RPMI7951 (cell line): ENCODE measurements around the gene SENP1. TPM values are rescaled to one million over a fixed set of nuclear protein-coding genes. Genes with fewer than 3 reads are reported as not detected.
A peak's percentile ranks its signal among the peaks of the same experiment; 100 is the strongest.

Source experiments
- DNase-seq: peaks from one replicate; pipeline ENCODE4 v3.0.0-alpha.2; 2012; ENCODE audit warnings: low read depth
- total RNA-seq: library from RNA; depleted of rRNA; stranded (reverse); fragments of >200 nt; shearing (Covaris generic); gene quantifications from 2 replicates; pipeline ENCODE4 v1.2.3, GENCODE V29; 2014

The SENP1 gene
- total RNA-seq, 1 experiment from 2014 or later: 19.7 TPM

DNA sequence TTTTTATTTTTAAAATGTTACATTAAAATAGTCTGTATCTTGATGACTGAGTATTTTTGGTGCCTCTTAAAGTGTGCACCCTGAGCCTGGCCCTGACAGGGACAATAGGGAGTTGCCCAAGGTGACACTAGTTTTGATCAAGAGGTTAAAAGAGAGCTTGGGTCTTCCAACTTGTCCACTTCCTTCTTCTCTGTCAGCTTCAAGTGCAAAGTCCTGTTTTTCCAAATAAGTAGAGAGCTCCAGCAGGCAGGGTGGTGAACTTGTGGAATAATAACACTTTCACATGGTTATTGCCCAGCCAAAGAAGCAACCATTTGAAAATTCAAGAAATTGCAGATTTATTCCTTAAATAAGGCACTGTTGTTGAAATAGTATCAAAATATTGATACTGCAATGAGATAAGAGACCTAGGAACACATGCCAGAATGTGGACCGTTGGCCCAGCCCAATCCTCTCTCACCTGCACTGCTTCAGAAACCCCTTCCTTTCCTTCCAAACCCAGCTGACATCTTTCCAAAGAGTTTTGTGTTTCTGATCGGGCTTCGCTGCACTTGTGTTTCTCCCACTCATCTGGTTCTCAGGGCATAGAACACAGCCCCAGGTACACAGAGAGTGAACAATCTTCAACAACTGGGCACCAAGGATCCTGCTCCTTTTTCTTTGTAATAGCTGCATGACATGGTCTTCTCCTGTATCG, 87.8 kb downstream of the SENP1 start:
- no peak for DNase-seq

DNA sequence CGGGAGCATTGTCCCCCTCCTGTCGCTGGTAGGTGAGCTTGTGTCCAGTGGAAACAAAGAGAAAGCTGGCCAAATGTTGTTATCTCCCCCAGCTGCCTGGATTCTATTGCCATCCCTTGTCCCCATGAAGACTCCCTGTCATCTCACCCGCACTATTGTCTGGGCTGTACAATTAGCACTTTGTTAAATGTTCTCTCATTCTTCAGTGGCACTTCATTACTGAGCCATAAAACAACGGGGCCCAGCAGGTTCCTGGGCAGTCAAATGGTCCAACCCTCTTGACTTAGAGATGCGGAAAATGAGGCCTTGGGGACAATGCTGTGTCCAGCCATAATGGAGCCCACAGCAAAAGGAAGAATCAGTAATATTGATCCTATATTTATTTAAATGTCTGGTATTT, 88.4 kb downstream of the SENP1 start:
- no peak for DNase-seq

DNA sequence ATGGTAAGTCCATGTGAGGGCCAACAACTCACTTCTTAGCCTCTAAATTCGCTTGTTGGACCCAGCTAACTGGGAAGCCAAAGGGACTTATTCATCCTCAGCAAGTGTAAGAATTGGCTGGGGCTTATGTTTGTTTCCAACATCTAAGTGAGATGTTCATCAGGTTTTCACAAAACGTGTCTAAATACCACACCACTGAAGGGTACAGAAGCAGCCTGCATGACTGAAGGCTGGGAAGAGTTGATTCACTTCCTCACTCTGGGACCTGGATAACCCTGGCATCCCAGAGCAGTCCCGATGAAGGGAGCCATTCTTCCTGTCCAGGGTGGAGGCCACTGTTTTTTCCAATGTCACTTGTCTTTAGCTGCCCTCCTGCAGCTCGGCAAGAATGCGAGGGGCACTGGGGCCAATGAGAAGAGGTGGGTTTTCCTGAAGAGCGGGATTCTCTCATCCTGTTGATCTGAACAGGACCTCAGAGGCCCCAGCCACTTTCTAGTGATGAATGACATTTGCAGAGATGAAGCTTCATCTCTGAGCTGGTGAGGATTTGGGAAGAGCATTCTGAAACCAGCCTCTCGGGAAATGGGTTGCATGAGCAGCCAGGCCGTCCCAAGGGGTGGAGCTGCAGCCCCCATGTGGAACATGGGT, 89.4 kb downstream of the SENP1 start:
- peak; percentile 9 for DNase-seq

DNA sequence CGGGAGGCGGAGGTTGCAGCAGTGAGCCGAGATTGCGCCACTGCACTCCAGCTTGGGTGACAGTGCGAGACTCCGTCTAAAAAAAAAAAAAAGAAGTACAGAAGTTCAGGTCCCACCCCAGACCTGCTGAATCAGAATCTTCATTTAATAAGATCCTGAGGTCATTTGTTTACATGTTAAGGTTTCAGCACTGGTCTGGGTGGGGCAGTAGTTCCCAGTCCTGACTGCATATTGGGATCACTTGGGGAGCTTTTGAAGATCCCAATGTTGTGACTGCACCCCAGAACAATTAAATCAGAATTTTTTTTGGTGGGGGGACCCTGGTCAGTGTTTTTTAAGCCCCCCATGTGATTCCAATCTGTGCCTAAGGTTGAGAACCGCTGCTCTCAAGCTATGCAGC, 89.9 kb downstream of the SENP1 start:
- no peak for DNase-seq

DNA sequence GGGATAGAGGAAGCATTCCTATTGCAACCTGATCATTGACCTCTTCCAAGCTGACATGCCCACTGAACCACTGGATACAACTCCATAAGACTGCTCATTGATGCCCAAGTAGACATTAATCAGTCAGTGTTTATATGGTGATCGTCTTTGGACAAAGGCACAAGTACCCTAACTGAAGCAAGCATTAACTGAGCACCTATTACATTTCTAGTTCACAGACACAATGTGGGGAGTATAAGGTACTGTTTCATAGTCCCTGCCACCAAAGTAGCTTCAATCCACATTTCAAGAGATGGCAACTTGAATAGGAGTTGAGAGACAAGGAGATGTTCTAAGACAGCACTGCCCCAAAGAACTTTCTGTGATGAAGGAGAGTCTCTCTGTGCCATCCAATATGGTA, 90.8 kb downstream of the SENP1 start:
- DNase-seq: no peak

DNA sequence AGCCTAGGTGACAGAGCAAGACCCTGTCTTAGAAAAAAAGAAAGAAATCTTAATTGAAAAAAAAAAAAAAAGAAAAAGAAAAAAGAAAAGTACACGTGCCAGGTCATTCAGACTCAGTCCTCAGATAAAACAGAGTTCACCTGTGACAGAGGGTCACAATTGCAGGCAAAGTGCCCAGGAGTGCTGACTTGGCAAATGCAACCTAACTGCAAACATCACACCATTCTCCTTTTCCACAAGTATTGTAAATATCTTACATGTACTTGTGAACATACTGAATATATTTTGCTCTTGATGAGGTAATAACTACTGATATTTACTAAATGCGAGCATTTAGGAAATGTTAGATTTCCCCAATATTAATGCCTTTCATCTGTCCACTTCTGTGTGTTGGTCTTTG, 92.6 kb downstream of the SENP1 start:
- no peak for DNase-seq

DNA sequence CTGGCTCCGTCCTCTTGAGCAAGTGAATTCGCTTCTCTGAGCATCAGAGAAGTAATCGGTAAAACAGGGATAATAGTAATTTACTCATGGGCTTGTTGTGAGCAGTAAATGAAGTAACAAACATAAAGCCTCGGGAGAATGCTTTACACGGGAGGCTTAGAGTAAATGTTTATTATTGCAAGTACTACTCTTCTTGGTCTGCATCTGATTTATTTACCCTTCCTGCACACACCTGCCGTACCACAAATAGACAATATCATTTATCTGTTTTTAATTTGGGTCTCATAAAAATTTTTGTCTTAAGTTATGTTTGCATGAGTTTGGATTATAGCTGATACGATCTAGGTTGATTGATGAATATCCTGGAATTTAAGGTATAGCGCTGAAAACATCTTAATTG, 93.8 kb downstream of the SENP1 start:
- no peak for DNase-seq

DNA sequence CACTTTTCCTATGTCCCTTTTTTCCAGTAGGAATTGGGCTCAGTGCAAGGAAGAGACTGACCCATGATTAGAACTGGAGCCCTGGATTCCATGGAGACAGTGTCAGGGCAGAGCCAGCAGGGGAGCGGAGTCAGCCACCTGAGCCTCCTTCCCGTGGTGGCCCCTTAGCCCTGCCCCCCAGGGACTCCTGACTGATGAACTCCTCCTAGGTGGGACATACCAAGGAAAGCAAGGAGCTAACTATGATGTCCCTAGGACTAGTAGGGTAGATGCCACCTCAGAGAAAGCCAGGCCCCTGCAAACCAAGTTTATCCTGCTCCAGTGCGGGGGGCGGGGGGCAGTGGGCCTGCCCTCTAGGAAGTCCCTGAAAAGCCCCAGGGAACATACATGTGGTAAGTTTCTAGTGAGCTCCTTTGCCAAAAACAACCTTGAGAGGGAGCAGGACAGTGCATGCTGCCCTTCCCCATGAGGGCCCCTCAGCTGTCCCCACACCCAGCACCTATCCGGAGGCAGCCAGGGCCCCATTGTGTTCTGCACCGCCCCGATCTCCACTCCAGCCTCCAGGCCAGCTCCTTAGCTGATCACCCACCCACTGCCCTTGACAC, 95.4 kb downstream of the SENP1 start:
- DNase-seq: no peak

DNA sequence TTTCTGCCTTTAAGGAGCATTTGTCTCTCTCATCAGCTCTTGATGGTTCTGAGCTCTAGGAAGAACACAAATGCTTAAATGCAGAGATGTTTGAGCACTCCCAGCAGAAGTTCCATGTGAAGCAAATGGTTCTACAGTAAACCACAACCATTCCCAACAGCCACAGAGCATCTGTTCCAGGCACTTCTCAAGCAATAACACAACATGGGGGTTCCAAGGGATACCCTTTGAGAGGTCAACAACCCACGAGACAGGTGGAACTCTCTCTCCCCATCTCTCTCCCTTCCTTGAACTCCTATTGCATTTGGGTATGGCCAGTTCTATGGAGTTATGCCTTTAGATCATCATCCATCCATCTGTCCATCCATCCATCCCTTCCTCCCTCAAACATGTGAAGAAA, 96.4 kb downstream of the SENP1 start:
- DNase-seq: no peak

DNA sequence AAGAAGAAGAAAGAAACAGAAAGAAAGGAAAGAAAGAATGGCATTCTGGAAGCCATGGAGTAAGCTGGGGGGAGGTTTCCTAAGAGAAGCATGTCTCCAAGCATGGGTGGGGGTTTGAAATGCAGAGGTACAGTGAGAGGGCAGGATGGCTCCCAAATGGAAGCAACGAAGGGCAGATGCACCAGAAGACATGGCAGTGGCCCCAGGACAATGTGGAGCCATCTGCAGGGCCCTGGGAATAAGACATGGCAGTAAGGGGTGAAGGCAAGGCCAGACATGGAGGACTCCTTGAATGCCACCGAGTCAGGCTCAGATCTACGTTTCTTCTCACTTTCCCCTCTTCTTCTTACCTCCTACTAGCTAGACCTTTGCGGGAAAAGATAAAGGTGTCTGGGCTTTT, 96.9 kb downstream of the SENP1 start:
- DNase-seq: no peak

DNA sequence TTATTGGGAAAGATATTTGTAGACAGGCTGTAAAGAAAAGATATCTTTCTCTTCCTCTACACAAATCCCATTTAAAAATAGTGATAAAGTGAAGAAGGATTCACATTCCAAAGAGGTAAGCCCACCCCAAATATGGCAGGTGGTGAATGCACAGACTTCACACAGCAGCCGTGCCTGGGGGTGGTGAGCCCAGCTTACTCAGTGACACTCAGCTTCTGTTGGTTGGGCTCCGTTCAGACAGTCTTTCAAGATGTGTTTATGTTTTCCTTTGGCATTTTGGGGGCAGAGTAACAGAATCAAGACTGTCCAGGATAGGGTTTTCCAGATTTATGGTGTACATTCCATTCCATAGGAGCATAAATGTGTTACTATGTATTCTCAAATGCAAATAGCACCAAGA, 97.5 kb downstream of the SENP1 start:
- DNase-seq: no peak

DNA sequence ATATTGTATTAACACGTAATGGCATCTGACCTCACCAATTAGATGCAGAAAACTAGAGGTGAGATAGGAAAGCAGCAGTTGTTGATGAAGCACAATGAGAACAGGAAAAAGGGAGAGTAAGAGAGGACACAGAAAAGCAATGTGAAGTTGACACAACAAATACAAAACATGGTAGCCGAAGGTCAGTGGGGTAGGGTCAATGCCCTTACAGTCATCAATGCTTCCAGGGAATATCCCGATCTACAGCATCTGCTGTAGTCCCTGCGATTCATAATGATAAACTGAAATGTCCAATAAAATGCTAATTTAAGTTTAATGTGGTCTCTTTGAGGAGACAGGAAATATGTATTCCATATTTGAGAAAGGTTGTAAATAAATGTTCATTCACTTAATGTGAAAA, 98.7 kb downstream of the SENP1 start:
- no peak for DNase-seq

DNA sequence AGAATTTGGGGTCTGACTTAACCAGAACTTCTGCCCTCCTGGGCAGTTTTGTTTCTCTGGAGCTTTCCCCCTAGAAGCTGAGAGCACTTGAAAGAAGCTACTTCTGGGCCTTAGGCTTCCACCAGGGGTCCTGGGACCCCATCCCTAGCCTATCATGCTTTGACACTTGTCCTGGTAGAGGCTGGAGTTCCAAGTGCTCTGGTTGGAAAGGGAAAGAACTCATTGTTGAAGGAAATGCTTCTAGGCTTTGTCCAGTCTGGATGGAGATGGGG, 100.2 kb downstream of the SENP1 start:
- DNase-seq: no peak

DNA sequence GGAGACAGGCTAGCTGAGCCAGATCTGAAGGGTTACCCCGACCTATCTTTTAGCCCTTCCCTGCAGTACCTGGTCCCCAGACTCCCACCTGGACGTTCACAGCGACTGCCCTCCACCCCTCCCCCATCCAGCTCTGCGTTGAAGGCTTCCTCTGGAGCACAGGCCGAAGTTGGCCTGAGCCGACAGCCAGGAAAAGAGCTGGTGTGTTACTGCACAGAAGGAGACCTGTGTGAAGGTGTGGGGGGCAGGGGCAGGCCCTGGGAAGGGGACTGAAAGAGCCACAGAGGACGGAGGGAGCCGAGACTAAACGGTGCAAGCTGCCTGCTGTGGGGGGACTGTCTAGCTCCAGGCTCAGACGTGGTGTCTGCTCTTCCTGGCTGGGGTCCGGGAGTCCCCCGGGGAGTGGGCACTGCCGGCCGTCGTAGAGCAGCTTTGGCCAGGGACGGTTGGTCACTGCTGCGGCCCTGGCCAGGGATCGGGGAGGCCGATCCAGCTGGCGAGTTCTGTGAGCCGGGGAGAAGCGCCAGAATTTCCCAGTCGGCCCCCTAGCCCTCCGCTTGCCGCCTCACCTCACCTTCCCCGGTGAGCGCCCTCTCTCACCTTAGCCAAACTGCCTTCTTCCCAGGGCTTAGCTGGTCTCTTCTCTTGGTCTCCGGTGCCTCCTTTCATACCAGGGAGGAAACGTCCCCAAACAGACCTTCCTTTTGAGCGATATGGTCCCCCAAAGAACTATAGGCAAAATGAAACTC, 100.7 kb downstream of the SENP1 start:
- DNase-seq: no peak

DNA sequence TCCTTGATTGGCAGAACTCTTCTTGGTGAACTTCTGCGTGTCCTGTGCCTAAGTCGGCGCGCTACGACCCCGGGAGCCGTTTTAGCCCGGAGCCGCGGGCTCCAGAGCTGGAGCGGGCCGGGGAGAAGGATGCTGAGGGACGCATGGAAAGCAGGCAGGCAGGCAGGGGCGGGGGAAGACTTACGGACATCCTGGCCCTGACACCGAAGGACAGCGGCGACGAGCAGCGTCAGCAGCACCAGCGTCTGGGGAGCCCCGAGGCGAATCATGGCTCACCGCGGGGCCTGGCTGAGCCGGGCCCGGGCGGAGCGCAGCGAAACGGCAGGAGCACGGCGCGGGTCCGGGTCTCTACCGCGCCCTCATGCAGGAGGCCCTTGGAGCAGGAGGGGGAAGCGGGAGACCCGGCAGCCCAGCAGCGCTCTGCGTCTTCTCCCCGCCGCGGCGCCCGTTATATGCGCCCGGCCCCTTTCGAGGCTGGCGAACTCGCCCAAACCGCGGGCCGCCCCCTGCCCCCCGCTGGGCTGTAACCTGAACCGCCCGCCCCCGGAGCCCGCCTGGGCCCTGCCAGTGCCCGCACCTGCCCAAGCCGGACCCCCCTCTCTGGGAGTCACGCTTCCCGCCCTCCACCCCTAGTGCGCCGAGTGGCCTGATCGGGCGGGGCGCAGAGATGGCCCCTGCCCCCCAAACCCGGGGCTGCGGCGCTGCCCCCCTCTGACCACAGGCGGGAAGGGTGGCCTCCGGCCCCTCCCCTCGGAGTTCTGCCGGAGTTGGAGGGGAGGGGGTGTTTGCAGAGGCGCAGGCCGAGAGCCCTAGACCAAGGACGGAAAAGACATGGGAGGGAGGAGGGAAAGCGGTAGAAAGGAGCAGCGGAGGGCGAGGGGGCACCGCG, 101.6 kb downstream of the SENP1 start, which contains the start of gene COL2A1:
COL2A1 (minus strand) TSS at position 424 of the 889 bp plus-strand sequence; CDS start at position 269, 155 bp downstream.
- no peak for DNase-seq

DNA sequence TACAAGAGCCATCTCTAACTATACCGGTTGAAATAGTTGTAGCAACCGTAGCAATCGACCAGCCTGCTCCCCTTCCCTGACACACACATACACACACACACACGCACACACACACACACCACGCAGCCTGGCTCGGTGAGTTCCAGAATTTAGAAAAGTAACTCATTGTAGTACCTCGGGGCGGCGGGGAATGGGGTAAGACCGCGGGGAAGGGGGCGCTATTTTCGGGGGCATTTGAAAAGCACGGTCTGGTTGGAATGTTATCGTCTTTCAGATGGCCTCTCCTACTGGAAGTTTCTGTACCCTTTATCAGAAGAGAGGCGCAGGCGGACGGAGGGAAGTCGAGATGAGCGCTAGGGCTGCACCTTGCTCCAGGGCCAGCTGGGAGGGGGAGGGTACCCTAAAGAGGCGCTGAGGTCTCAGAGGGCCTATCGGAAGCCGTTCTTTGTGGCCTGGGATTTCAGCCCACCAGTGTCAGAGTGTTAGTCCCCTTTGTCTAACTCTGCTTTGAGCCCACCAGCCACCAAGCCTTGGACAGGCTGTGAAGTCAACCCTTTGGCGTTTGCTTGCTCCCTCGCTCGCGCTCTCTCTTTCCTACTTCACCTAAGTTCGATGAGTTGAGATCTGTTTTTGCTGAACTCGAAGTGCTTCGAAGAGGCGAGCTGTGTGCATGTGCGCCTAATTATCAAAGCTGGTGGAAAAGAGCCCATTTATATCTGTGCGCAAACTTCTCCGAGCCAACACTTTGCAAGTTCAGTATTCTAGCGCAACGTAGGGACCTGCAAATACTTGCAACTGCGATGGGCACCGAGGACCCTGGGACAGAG, 102.4 kb downstream of the SENP1 start:
- no peak for DNase-seq

DNA sequence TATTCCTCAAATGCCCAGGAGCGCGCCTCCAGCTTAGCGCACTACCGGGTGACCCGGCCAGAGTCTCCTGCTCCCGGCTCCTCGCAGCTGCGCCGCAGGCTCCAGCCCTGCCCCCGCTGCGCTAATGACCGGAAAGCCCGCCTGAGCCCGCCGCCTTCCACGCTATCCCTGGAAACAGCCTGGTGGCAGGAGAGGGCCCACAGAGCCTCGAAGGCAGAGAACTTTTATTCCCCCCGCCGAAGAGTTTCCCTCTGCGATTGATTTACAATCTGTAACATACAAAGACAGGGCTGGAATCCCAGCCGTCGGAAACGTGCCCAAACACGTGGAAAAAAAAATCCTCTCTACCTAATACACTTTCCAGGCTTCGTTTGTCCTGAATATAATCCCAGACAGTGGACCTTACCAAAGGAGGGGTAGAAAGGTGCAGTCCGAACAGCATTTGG, 103.1 kb downstream of the SENP1 start:
- DNase-seq: peak; percentile 43

DNA sequence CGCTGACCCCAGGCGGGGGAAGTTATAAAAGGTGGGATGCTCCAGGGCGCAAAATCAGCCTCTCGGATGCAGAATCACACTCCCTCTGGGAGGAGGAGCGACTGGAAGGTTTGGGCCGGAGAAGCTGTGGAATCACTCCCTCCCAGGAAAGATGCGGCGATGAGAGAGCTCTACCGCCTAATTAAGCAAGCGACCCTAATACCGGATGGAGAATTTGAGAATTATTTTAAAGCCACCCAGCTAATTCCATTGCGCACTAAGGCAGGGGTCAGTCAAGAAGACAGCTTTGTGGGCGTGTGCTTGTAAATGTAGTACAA, 103.5 kb downstream of the SENP1 start:
- no peak for DNase-seq

DNA sequence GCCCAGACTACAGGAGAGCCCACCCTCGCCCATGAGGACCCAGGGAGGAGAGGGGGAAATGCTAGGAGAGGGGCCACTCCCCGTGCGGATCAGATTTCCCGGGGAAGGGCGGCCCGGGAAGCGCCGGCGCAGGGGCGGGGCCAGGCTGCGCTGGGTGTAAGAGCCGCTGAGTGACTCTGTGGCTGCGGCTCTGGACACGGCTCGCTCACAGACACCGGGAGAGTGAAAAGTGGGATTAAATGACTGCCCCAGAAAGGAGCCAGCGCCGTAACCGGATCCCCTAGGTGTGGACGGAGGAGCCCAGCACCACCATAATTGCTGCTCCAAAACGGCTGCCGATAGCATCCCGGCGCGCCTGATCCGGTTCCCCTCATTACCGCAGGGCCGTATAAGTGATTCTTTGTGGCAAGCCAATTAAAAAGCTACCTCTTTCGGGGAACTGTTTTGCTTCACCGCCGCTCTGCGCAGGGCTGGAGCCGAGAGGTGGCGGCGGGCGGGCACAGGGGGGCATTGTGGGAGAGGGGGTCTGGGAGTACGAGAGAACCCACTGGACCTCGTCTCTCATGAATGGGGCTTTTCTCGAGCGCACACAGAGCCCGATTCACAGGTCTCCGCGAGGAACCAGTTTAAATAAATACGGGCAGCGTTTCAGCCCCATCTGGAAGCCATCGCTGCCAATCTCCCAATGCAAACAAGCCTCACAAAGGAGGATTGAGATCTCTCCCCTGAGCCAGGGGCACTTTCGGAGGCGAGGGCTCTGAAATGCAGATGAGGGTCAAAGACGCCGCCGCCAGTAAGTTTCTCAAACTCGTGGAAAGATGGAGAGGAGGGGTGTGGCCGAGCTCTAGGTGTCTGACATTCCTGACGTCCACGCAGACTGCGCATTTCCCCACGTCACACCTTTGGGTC, 104.1 kb downstream of the SENP1 start:
- DNase-seq: peak; percentile 59
